Mesangial cell (primary cell): ENCODE data around the gene GFPT1. TPM values are rescaled to one million over a fixed set of nuclear protein-coding genes. Genes with fewer than 3 reads are reported as not detected.

Source experiments
- total RNA-seq: library from RNA; depleted of rRNA; stranded (reverse); fragments of >200 nt; gene quantifications from 2 replicates; pipeline ENCODE4 v1.2.3, GENCODE V29; 2015

Gene GFPT1
- 11.9 and 14.5 TPM in 2 replicates for total RNA-seq

GRCh38 chr2:69386789-69387734 lies at the start of gene GFPT1:
Gene GFPT1, minus strand, starts transcription at chr2:69387227. Its CDS starts 156 bp downstream, at chr2:69387071.

Other genes starting within 250 kb of the GFPT1 start
- 27.4 and 43.5 TPM in 2 replicates for gene NFU1, start 50.2 kb upstream of the GFPT1 start, total RNA-seq